Gastrocnemius medialis (tissue), 4 donors: ENCODE data around the gene CHCHD4. TPM values are rescaled to one million over a fixed set of nuclear protein-coding genes. Genes with fewer than 3 reads are reported as not detected.
A peak's percentile ranks its signal among the peaks of the same experiment; 100 is the strongest.

ENCODE experiments used
- ATAC-seq, 2 donors: fragments of 150-250 bp; one replicate each; pipeline ENCODE4 v1.9.1; 2016
- DNase-seq, 2 donors: peaks; one replicate each; pipeline ENCODE4 v3.0.0-alpha.2; 2019
- H3K27ac ChIP-seq, 4 donors: fragments of 200-600 bp; sonication (generic); 1 replicate in 1 of 4; 2 replicates in 3 of 4; pipeline ENCODE4 v1.5.1; 2016 to 2018; ENCODE audit warnings: mild to moderate bottlenecking in 2 of 4, moderate library complexity in 1 of 4
- H3K27me3 ChIP-seq, 3 donors: fragments of 200-600 bp; sonication (generic) in 2 of 3; 1 replicate in 1 of 3; 2 replicates in 2 of 3; pipeline versions ENCODE4 v1.5.1 to v1.6.0; 2016 to 2019; ENCODE audit warnings: mild to moderate bottlenecking in 1 of 3, moderate library complexity in 1 of 3
- H3K36me3 ChIP-seq, 2 donors: fragments of 200-600 bp; sonication (generic) in 1 of 2; one replicate each; pipeline ENCODE4 v1.5.1; 2017 to 2018
- H3K4me1 ChIP-seq, 2 donors: fragments of 200-600 bp; sonication (generic) in 1 of 2; one replicate each; pipeline ENCODE4 v1.5.1; 2016 to 2017; ENCODE audit warnings: mild to moderate bottlenecking in 2 of 2
- H3K4me3 ChIP-seq, 4 donors: fragments of 200-600 bp; sonication (generic) in 3 of 4; 1 replicate in 1 of 4; 2 replicates in 3 of 4; pipeline ENCODE4 v1.5.1; 2016 to 2019; ENCODE audit warnings: mild to moderate bottlenecking in 2 of 4
- H3K9me3 ChIP-seq, 3 donors: fragments of 200-600 bp; sonication (generic) in 2 of 3; 1 replicate in 1 of 3; 2 replicates in 2 of 3; pipeline ENCODE4 v1.5.1; 2016 to 2019
- CTCF ChIP-seq, 5 experiments: fragments of 450-650 bp in 3 of 5; fragments of 200-600 bp in 2 of 5; sonication (generic) in 2 of 5; IDR thresholded peaks in 4 of 5; conservative IDR thresholded peaks in 1 of 5; 1 replicate in 4 of 5; 2 replicates in 1 of 5; pipeline ENCODE4 v1.5.1; 2016 to 2019; ENCODE audit warnings: antibody characterized with exemption in 5 of 5, mild to moderate bottlenecking in 3 of 5, moderate library complexity in 3 of 5
- POLR2A ChIP-seq, 2 donors: fragments of 450-650 bp; IDR thresholded peaks; one replicate each; pipeline ENCODE4 v1.6.1; 2017; ENCODE audit warnings: antibody characterized with exemption in 2 of 2, mild to moderate bottlenecking in 2 of 2, moderate library complexity in 2 of 2
- in situ Hi-C, 4 donors: fragments of 200-750 bp; cut with MboI; loops; one replicate each; pipeline versions ENCODE4 v1.15.0 to v1.8.0; 2017; ENCODE audit warnings: low sequenced_read_pairs in 4 of 4
- intact Hi-C: fragments of 100-400 bp; cut with DNase I; formaldehyde crosslinking; loops from one replicate; pipeline ENCODE4 v1.15.1; 2023; ENCODE audit warnings: low total_unique reads
- total RNA-seq, 4 donors: library from RNA; depleted of rRNA; stranded (reverse); fragments of >200 nt; gene quantifications; one replicate each; pipeline versions ENCODE4 v1.1.0 to v1.2.3, GENCODE V29; 2016

CHCHD4 gene
- total RNA-seq, 4 donors from 2014 or later: 16.2 to 49.4 (median 22.8) TPM

GRCh38 chr3:14137004-14137403, 12.3 kb upstream of the CHCHD4 start:
- peaks cover 0 to 88% of the 10 kb centered on the region in 2 donors for H3K36me3 ChIP-seq
- peaks cover 19 to 37% of the 10 kb centered on the region in 2 donors for H3K4me1 ChIP-seq
- no peaks in the 10 kb centered on the region for H3K9me3 ChIP-seq
- no peak overlapping the region for H3K4me3 ChIP-seq
- DNase-seq (peak; percentile 95 to 99), ATAC-seq (peak; percentile 84 to 86)
- H3K27me3 ChIP-seq: no peaks in the 10 kb centered on the region
- in situ Hi-C loops (loop anchor here in 1 of 4 donors (25.0 kb wide), 1 partner anchor 925 kb away; the partner anchor contains the start of gene MRPS25), intact Hi-C loops (no loop called here)
- H3K27ac ChIP-seq: peak overlapping the region; percentile 89 to 97 (median 93)
- TF ChIP-seq POLR2A (IDR thresholded peaks at IDR 0.05) (no peak), CTCF (IDR thresholded peaks at IDR 0.05 in 4 of 5, conservative IDR thresholded peaks at IDR 0.05 in 1 of 5) (no peak)

GRCh38 chr3:14135581-14135980, 10.9 kb upstream of the CHCHD4 start:
- no peaks in the 10 kb centered on the region for H3K9me3 ChIP-seq
- ATAC-seq: no peak
- H3K4me3 ChIP-seq: no peak overlapping the region
- intact Hi-C loops (no loop called here), in situ Hi-C loops (loop anchor here in 1 of 4 donors (25.0 kb wide), 1 partner anchor 927 kb away; the partner anchor contains the start of gene MRPS25)
- no peaks in the 10 kb centered on the region for H3K27me3 ChIP-seq
- DNase-seq: no peak
- H3K27ac ChIP-seq: peak overlapping the region; percentile 89 to 97 (median 93)
- H3K4me1 ChIP-seq: peaks cover 19 to 31% of the 10 kb centered on the region in 2 donors
- peaks cover 0 to 91% of the 10 kb centered on the region in 2 donors for H3K36me3 ChIP-seq
- TF ChIP-seq POLR2A (IDR thresholded peaks at IDR 0.05) (no peak), CTCF (IDR thresholded peaks at IDR 0.05 in 4 of 5, conservative IDR thresholded peaks at IDR 0.05 in 1 of 5) (no peak)

GRCh38 chr3:14134291-14134690, 9.6 kb upstream of the CHCHD4 start:
- intact Hi-C loops (no loop called here), in situ Hi-C loops (loop anchor here in 1 of 4 donors (25.0 kb wide), 1 partner anchor 928 kb away; the partner anchor contains the start of gene MRPS25)
- H3K9me3 ChIP-seq: no peaks in the 10 kb centered on the region
- no peak for TF ChIP-seq POLR2A (IDR thresholded peaks at IDR 0.05)
- TF ChIP-seq CTCF (IDR thresholded peaks at IDR 0.05 in 4 of 5, conservative IDR thresholded peaks at IDR 0.05 in 1 of 5): no peak
- H3K4me1 ChIP-seq: peaks cover 19 to 28% of the 10 kb centered on the region in 2 donors
- peaks cover 0 to 91% of the 10 kb centered on the region in 2 donors for H3K36me3 ChIP-seq
- DNase-seq: no peak
- H3K4me3 ChIP-seq: no peak overlapping the region
- H3K27me3 ChIP-seq: no peaks in the 10 kb centered on the region
- peak overlapping the region in 1 of 4 donors; percentile 97 for H3K27ac ChIP-seq
- no peak for ATAC-seq

GRCh38 chr3:14133876-14134275, 9.2 kb upstream of the CHCHD4 start:
- Histone ChIP-seq H3K4me3 (no peak overlapping the region), H3K4me1 (peaks cover 19 to 28% of the 10 kb centered on the region in 2 donors), H3K27me3 (no peaks in the 10 kb centered on the region), H3K36me3 (peaks cover 0 to 88% of the 10 kb centered on the region in 2 donors), H3K27ac (peak overlapping the region in 1 of 4 donors; percentile 97), H3K9me3 (no peaks in the 10 kb centered on the region)
- ATAC-seq: no peak
- no peak for DNase-seq
- in situ Hi-C loops: loop anchor here in 1 of 4 donors (25.0 kb wide), 1 partner anchor 928 kb away; the partner anchor contains the start of gene MRPS25
- TF ChIP-seq CTCF (IDR thresholded peaks at IDR 0.05 in 4 of 5, conservative IDR thresholded peaks at IDR 0.05 in 1 of 5) (no peak), POLR2A (IDR thresholded peaks at IDR 0.05) (no peak)
- intact Hi-C loops: no loop called here
